Activated CD4-positive, alpha-beta T cell treated with anti-CD3 and anti-CD28 coated beads, Interleukin-2, amount 50 U/mL, for 4 hours (primary cell): ENCODE data around the gene FGF2.
"Not testable (repeated sequence)": the region's sequence is repeated elsewhere in the genome, so short reads cannot be mapped to it uniquely, and the experiment has no call there.

Experiments
- DNase-seq, 2 experiments: peaks; one replicate each; pipeline ENCODE4 v3.0.0-alpha.2; 2020

The FGF2 gene

GRCh38 chr4:122814426-122814825, 12.2 kb upstream of the FGF2 start:
- no peak for DNase-seq

GRCh38 chr4:122815248-122815647, 11.4 kb upstream of the FGF2 start:
- no peak for DNase-seq

DNA sequence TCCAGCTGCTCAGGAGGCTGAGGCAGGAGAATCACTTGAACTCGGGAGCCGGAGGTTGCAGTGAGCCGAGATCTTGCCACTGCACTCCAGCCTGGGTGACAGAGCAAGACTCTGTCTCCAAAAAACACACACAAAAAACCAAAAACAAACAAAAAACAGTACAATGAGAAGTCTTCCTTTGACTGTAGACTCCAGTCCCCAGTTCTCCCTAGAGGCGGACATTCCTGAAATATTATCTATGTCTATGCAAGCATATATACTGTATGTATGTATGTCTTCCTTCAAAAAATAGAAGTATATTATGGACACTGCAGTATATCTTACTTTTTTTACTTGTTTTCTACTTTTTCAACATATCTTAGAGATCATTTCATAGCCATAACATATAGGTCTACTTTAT, 10.2 kb upstream of the FGF2 start:
- DNase-seq = no peak

GRCh38 chr4:122819708-122820449, 6.8 kb upstream of the FGF2 start:
- DNase-seq = no peak

GRCh38 chr4:122821092-122821491, 5.5 kb upstream of the FGF2 start:
- DNase-seq = no peak

DNA sequence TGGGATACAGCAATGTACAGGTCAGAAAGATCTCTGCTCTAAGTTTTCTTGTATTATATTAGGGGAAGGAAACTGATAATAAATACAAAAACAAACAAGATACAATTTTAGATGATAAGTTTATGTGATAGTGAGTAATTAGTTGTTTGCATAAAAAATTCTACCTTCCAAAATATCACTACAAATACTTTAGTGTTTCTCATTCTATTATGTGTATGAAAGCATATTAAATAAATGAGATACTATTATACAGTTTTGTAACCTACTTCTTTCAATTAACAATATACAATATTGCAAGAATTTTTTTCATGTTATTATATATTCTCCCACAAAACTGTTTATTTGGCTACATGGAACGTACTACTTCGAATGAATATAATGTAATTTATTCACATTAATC, 4.2 kb upstream of the FGF2 start:
- no peak for DNase-seq

GRCh38 chr4:122823476-122823875, 3.2 kb upstream of the FGF2 start:
- no peak for DNase-seq

- no peak for DNase-seq
Observed at GRCh38 chr4:122824616-122825015, 2.0 kb upstream of the FGF2 start.

GRCh38 chr4:122826079-122826527, 528 bp upstream of the FGF2 start:
- DNase-seq = no peak

GRCh38 chr4:122827258-122827878, 737 bp downstream of the FGF2 start:
- DNase-seq = no peak

- DNase-seq = peak; percentile 17 to 18
Observed at GRCh38 chr4:122827879-122828601, 1.4 kb downstream of the FGF2 start.

DNA sequence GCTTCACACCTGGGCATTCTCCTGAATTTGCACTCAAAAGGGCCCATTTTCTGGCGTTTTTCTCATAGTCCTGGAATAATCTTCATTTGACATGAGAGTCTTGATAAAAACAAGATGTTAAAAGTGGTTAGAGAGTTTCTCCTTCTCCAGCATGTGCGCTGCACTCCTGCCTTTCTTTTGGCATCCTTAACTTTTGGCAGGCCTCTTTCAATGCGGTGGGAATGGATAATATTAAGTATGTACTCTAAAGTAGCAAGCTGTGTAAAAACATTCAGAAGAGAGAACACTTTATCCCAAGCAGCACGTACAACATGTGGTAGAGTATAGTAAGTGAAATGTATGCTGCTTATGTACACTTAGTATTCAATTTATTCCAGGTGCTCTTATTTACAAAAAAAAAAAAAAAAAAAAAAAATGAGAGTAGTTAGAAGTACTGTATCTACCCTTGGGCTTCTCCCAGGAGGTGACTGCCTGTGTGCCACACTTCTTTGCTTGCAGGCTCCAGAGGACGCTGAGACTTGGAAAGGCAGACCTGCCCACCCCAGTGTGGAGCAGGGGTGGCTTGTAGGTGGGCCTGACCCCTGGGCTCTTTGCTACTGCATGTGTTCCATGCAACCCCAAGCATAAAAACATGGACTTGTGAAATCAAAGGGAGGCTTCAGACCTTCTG, 3.9 kb downstream of the FGF2 start:
- DNase-seq = no peak

DNA sequence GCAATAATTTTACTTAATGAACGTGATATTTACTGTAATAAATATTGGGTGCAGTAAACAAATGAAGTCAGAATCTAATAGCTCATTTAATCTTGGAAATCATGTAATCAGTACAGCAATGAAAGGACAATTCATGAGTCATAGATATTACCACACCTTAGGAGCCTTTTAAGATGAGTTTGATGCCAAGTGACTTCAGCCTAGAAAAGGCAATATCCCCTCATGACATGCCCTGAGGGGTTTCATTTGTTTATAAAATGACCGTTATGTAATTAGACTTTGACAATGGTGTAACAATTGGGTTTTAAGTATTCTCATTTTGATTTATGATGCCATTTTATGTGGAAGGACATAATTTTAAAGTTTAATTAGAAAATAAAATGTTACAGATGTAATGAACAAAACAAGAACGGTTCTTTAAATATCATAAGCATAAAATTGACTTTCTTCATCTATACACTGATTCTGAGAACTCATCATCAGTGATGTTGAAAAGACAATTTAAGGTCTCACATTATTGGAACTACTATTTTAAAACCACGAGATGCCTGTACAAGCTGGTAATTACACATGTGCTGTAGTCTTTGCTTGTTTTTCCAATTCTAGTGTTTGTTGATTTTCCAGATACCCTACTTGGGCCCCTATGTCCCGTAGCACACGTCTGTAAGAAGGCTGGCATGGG, 5.0 kb downstream of the FGF2 start:
- DNase-seq = no peak

DNA sequence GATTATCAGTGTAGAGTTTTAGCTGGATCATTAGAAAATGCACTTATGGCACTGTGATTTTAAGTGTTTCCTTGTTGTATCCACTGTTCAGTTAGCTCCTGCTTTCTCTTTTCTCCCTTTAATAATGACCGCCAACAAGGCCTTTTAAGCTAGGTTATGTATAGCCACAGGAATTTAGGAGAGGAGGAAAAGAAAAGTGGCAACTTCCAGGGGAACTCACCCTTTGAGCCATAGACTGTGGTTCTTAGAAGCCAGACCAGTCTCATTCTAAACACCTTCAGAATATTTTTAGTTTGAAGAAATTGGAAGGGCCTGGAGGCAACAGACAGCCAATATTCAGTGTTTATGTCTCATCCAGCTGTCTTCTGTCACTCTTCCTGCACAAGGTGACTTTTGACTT, 6.1 kb downstream of the FGF2 start:
- no peak for DNase-seq

DNA sequence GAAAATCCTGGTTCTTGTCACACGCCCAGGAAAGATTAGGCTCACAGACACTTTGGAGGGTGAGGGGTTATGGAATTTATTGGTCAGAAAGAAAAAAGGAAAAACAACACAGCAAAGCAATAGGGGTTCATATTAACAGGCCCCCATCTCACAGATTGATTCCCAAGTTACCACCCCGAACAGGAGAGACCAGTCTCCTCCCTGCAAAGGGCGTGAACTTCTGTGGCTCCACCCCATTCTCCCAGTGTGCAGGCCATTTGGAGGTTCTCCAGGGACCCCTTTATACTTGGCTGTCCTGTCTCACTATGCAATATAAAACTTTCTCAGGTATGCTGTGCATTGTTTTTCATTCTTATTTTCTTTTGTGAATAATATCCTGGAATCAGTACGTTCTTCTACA, 7.4 kb downstream of the FGF2 start:
- DNase-seq = no peak

- DNase-seq = no peak
Observed at GRCh38 chr4:122836941-122837340, 10.3 kb downstream of the FGF2 start.

DNA sequence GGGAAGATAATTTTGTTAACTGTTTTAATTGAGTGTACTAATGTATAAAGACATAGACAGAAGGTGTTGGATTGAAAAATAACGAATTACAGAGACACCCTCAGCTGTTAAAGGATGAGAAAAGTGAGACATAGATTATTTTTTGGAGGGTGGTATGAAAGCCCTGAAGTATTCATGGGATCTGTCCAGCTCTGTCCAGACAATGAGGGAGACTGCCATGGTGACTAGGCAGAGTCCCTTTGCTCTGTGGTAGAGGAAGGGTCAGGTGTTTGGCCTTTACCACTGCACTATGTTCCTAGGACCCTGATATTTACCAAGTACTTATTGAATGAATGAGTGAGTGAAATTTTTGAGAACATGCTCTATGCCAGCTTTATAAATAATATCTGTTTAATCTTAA, 11.4 kb downstream of the FGF2 start:
- DNase-seq = no peak

DNA sequence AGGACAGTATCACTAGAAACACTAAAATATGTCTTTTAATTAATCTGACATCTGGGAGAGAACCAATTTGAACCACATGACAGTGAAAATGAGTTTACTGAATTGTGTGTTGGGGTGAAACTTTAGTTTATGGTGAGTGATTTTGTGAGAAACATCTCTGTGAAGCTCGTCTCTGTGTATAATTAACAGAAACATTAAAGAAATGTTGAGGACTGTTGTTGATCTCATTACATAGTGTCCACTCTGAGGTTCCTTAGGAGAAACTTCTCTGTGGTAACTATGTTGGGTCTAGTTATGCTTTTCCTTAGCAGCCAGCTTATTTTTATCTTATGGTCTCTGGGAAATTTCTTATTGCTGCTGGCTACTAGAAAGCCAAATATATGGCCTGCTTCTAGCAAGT, 15.8 kb downstream of the FGF2 start:
- no peak for DNase-seq

- no peak for DNase-seq
Observed at GRCh38 chr4:122842984-122843531, 16.4 kb downstream of the FGF2 start.

DNA sequence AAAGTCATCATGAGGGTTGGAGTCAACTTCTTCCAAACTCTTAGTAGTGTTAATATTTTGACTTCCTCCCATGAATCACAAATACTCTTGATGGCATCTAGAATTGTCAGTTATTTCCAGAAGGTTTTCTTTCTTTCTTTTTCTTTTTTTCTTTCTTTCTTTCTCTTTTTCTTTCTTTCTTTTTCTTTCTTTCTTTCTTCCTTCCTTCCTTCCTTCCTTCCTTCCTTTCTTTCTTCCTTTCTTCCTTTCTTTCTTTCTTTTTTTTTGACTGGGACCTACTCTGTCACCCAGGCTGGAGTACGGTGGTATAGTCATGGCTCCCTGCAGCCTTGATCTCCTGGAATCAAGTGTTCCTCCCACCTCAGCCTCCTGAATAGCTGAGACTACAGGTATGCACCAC, 17.8 kb downstream of the FGF2 start:
- DNase-seq = not testable (repeated sequence)

DNA sequence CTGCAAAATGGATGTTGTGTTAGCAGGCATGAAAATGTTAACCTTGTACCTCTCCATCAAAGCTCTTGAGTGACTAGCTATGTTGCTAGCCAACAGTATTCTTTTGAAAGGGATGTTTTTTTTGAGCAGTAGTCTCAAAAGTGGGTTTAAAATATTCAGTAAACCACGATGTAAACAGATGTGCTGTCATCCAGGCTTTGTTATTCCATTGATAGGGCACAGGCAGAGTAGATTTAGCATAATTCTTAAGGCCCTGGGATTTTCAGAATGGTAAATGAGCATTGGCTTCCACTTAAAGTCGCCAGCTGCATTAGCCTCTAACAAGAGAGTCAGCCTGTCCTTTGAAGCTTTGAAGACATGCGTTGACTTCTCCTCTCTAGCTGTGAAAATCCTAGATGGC, 18.4 kb downstream of the FGF2 start:
- no peak for DNase-seq

DNA sequence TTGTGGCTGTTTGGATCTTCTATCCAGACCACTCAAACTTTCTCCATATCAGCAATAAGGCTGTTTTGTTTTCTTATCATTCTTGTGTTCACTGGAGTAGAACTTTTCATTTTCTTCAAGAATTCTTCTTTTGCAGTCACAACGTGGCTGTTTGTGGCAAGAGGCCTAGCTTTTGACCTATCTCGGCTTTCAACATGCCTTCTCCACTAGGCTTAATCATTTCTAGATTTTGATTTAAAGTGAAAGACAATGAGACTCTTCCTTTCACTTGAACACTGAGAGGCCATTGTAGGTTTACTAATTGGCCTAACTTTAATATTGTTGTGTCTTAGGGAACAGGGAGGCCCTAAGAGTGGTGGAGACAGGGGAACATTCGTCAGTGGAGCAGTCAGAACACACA, 19.1 kb downstream of the FGF2 start:
- no peak for DNase-seq

DNA sequence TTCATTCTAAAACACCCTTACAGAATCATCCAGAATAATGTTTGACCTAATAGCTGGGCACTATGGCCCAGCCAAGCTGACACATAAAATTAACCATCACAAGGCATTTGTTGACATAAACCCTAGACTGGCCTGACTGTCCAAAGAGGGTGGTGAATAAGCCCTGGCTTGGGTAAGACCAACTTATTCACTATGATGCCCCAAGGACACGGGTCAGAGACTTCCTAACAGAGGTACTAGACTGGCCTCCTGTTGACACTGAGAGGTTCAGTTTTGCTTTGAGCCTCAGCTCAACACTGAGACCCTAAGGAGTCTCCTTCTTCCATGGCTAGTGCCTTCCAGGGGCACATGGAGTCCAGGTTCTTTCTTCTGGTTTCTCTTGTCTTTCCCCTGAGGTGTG, 21.3 kb downstream of the FGF2 start:
- DNase-seq = no peak
